SH-SY5Y (cell line): ENCODE results near the gene ZSCAN22.

Experiments used
- GATA2 ChIP-seq: IDR thresholded peaks from 2 replicates; pipeline ENCODE4 v1.6.1; 2011; ENCODE audit warnings: mild to moderate bottlenecking, low read depth, low read length
- GATA3 ChIP-seq: IDR thresholded peaks from 2 replicates; pipeline ENCODE4 v1.6.1; 2011; ENCODE audit warnings: low read depth, mild to moderate bottlenecking, low read length, moderate library complexity

DNA sequence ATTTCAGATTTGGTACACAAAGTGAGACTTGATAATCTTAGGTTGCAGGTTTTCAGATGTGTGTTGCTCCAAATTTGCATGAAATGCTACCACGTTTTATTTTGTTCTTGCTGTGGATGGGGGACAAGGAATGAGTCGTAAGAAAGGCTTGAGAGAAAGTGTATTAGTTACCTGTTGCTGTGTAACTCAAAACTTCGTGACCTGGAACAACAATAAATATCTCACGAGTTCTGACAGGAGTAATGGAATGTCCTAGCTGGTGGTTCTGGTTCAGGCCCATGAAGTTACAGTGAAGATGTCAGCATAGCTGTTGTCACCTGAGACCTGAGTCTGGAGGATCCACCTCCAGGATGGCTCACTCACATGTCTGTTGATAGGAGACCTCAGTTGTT lies 46.9 kb upstream of the ZSCAN22 start:
- TF ChIP-seq GATA2 (no peak), GATA3 (no peak)
